Measurements from ENCODE around the gene RNF25.

- TF ChIP-seq, protein P1, sequence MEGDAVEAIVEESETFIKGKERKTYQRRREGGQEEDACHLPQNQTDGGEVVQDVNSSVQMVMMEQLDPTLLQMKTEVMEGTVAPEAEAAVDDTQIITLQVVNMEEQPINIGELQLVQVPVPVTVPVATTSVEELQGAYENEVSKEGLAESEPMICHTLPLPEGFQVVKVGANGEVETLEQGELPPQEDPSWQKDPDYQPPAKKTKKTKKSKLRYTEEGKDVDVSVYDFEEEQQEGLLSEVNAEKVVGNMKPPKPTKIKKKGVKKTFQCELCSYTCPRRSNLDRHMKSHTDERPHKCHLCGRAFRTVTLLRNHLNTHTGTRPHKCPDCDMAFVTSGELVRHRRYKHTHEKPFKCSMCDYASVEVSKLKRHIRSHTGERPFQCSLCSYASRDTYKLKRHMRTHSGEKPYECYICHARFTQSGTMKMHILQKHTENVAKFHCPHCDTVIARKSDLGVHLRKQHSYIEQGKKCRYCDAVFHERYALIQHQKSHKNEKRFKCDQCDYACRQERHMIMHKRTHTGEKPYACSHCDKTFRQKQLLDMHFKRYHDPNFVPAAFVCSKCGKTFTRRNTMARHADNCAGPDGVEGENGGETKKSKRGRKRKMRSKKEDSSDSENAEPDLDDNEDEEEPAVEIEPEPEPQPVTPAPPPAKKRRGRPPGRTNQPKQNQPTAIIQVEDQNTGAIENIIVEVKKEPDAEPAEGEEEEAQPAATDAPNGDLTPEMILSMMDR (IDR thresholded peaks at IDR 0.05), result no peak
- TF ChIP-seq POLR2A (IDR thresholded peaks at IDR 0.05), result no peak
Observed at GRCh38 chr2:218663901-218664300, 7.9 kb downstream of the RNF25 start.

All from testis (tissue), 2 donors.